ENCODE results near the gene TRAF4. TPM values are rescaled to one million over a fixed set of nuclear protein-coding genes. Genes with fewer than 3 reads are reported as not detected.

The TRAF4 gene
- total and polyA plus RNA-seq, 10 of the 15 experiments (the other 5 are each of a cell fraction or from before 2014, with no cell fraction given): 3.7 to 197 (median 66.4) TPM

- peak; percentile 45 to 73; a peak in 3 of 4 replicates for TF ChIP-seq EP300 (IDR thresholded peaks at IDR 0.05; ENCODE audit: borderline replicate concordance in 1 of 2, control insufficient read depth in 1 of 2, low read depth in 2 of 2, low read length in 2 of 2)
Measured at GRCh38 chr17:28737770-28738679, 5.8 kb upstream of the TRAF4 start (continued).

GRCh38 chr17:28738680-28739384 lies 5.0 kb upstream of the TRAF4 start:
- Histone ChIP-seq H3K9me3 (replicated peaks; ENCODE audit: control insufficient read depth, insufficient read depth, low read length) (peaks cover 8% of the 10 kb centered on the region; the same call in 2 of the 3 replicates), H2AFZ (ENCODE audit: control insufficient read depth, low read depth, low read length) (no peak overlapping the region; the same call in 1 of the 2 replicates), H3K4me3 (peak overlapping the region; percentile 60), H3K27ac (ENCODE audit: control insufficient read depth, insufficient read depth) (peak overlapping the region; percentile 96), H3K9ac (ENCODE audit: control insufficient read depth, insufficient read depth, low read length) (peak overlapping the region; percentile 73), H3K27me3 (replicated peaks in 1 of 2; ENCODE audit: control insufficient read depth in 2 of 2, insufficient read depth in 2 of 2, low read length in 1 of 2) (no peaks in the 10 kb centered on the region), H4K20me1 (ENCODE audit: control insufficient read depth, insufficient read depth) (no peaks in the 10 kb centered on the region), H3K36me3 (ENCODE audit: control insufficient read depth in 2 of 2, insufficient read depth in 2 of 2, low read length in 1 of 2) (peaks cover 0 to 7% of the 10 kb centered on the region in 2 experiments; a peak in 2 of 4 replicates), H3K79me2 (ENCODE audit: control insufficient read depth, insufficient read depth, low read length) (peaks cover 32% of the 10 kb centered on the region), H3K4me2 (ENCODE audit: control insufficient read depth, insufficient read depth) (peak overlapping the region; percentile 76), H3K4me1 (ENCODE audit: control insufficient read depth, insufficient read depth, low read length) (peaks cover 74% of the 10 kb centered on the region)
- no peak for FAIRE-seq
- CTCF ChIA-PET: interaction anchor here (1.1 to 7.4 kb wide), 4 partner anchors 11 to 25 kb away, joined by 3 to 95 read pairs (median 5); partner anchors contain the start of genes NEK8 and TLCD1
- BruUV-seq (replicated peaks): no TSS peak
- peak; percentile 72 for DNase-seq (ENCODE audit: low read depth, low spot score)
- in situ Hi-C loops (cut with MboI) (loop anchor here (25.0 kb wide), 1 partner anchor 1277 kb away; the partner anchor contains the start of gene KSR1), intact Hi-C loops (cut with micrococcal nuclease; ENCODE audit: unreplicated experiment) (loop anchor here (1.0 kb wide), 1 partner anchor 11 kb away; the partner anchor contains the start of gene NEK8)
- SMC1A ChIA-PET (ENCODE audit: uncharacterized antibody, unreplicated experiment): interaction anchor here (0.9 to 17.8 kb wide), 4 partner anchors 10 to 210 kb away, joined by 3 to 326 read pairs (median 5); partner anchors contain the start of genes NEK8, RPL23A and TLCD1
- ATAC-seq: peak; percentile 51
- WGBS (ENCODE audit: insufficient coverage, insufficient replicate concordance, low lambda C conversion rate, missing lambda C conversion rate): 15% methylated on average over 10 of the region's 10 CpGs
- POLR2A ChIA-PET: interaction anchor here (0.6 to 15.2 kb wide), 2 partner anchors 11 to 22 kb away, joined by 4 to 485 read pairs; partner anchors contain the start of genes NEK8, RPL23A and TLCD1
- RAD21 ChIA-PET (ENCODE audit: unreplicated experiment): interaction anchor here (0.9 to 17.4 kb wide), 3 partner anchors 10 to 19 kb away, joined by 6 to 375 read pairs (median 7); partner anchors contain the start of genes NEK8, RPL23A and TLCD1
- TF ChIP-seq SKIL (IDR thresholded peaks at IDR 0.05; ENCODE audit: low read depth, poor library complexity, severe bottlenecking) (no peak), PML (IDR thresholded peaks at IDR 0.05; ENCODE audit: low read length) (no peak), FOXM1 (IDR thresholded peaks at IDR 0.05; ENCODE audit: low read depth, low read length) (no peak), RB1 (IDR thresholded peaks at IDR 0.05; ENCODE audit: borderline replicate concordance) (no peak), USF2 (IDR thresholded peaks at IDR 0.05; ENCODE audit: borderline replicate concordance, low read depth, low read length) (no peak), IKZF2 (IDR thresholded peaks at IDR 0.05) (peak; percentile 88 to 90)
- TF ChIP-seq, protein P1, sequence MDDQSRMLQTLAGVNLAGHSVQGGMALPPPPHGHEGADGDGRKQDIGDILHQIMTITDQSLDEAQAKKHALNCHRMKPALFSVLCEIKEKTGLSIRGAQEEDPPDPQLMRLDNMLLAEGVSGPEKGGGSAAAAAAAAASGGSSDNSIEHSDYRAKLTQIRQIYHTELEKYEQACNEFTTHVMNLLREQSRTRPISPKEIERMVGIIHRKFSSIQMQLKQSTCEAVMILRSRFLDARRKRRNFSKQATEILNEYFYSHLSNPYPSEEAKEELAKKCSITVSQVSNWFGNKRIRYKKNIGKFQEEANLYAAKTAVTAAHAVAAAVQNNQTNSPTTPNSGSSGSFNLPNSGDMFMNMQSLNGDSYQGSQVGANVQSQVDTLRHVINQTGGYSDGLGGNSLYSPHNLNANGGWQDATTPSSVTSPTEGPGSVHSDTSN (IDR thresholded peaks at IDR 0.05; ENCODE audit: insufficient replicate concordance, low read depth, low read length): no peak
- TF ChIP-seq, protein P2, sequence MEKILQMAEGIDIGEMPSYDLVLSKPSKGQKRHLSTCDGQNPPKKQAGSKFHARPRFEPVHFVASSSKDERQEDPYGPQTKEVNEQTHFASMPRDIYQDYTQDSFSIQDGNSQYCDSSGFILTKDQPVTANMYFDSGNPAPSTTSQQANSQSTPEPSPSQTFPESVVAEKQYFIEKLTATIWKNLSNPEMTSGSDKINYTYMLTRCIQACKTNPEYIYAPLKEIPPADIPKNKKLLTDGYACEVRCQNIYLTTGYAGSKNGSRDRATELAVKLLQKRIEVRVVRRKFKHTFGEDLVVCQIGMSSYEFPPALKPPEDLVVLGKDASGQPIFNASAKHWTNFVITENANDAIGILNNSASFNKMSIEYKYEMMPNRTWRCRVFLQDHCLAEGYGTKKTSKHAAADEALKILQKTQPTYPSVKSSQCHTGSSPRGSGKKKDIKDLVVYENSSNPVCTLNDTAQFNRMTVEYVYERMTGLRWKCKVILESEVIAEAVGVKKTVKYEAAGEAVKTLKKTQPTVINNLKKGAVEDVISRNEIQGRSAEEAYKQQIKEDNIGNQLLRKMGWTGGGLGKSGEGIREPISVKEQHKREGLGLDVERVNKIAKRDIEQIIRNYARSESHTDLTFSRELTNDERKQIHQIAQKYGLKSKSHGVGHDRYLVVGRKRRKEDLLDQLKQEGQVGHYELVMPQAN (conservative IDR thresholded peaks at IDR 0.05): no peak
